ENCODE results near the gene C11orf86. TPM values are rescaled to one million over a fixed set of nuclear protein-coding genes. Genes with fewer than 3 reads are reported as not detected.

Gene C11orf86
- total and polyA plus RNA-seq, 2 of the 8 experiments (the other 6 are each of a cell fraction or from before 2014, with no cell fraction given): 0.91 to 0.97 TPM

DNA sequence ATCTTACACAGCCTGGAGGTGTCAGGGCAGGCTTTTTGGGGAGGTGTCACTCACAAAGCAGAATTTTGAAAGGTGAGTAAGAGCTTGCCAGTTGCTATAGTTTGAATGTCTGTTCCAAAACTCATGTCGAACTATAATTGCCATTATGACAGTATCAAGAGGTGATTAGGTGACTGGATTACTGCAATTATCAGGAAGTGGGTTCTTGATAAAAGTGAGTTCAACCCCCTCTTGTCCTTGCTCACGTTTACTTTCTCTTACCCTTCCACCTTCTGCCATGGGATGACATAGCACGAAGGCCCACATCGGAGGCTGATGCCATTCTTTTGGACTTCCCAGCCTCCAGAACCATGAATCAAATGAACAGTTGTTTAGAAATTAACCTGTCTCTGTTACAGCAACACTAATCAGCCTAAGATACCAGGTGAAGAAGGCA is 4.7 kb upstream of the C11orf86 start:
- Histone ChIP-seq H2AFZ (ENCODE audit: low read length) (no peak overlapping the region), H3K14ac (ENCODE audit: insufficient read length) (no peak overlapping the region), H3K79me2 (ENCODE audit: control insufficient read depth in 1 of 2, insufficient read depth in 2 of 2, low read length in 2 of 2) (no peaks in the 10 kb centered on the region), H3K18ac (ENCODE audit: extremely low read depth, low read length) (no peak overlapping the region), H3K4ac (replicated peaks; ENCODE audit: insufficient read length, low read depth, low read length) (no peak overlapping the region), H3K9ac (replicated peaks in 1 of 4; ENCODE audit: extremely low read depth in 1 of 4, low read depth in 3 of 4, low read length in 3 of 4) (no peak overlapping the region), H2BK15ac (ENCODE audit: low read length) (no peak overlapping the region; the same call in 1 of the 2 replicates), H2BK5ac (ENCODE audit: low read depth, low read length) (no peak overlapping the region), H3K23ac (ENCODE audit: insufficient read length) (no peak overlapping the region), H2BK20ac (ENCODE audit: low read length) (no peak overlapping the region), H3K23me2 (ENCODE audit: low read depth, low read length) (no peaks in the 10 kb centered on the region), H3K56ac (replicated peaks; ENCODE audit: insufficient read length, low read depth, low read length) (no peak overlapping the region), H2AK5ac (ENCODE audit: low read depth, low read length) (no peak overlapping the region), H3K27ac (ENCODE audit: low read depth, low read length) (no peak overlapping the region), H3K9me3 (ENCODE audit: insufficient read depth in 2 of 2, low read depth in 1 of 2, low read length in 1 of 2) (no peaks in the 10 kb centered on the region), H3K27me3 (replicated peaks in 1 of 4; ENCODE audit: control insufficient read depth in 3 of 4, extremely low read depth in 1 of 4, insufficient read depth in 3 of 4, low read length in 3 of 4) (no peaks in the 10 kb centered on the region), H2BK120ac (replicated peaks; ENCODE audit: low read depth, low read length) (no peak overlapping the region), H3K4me3 (ENCODE audit: extremely low read depth in 1 of 4, insufficient read depth in 2 of 4, low read depth in 3 of 4, low read length in 4 of 4) (no peak overlapping the region), H4K20me1 (replicated peaks in 1 of 2; ENCODE audit: control insufficient read depth in 1 of 2, insufficient read depth in 2 of 2, low read length in 2 of 2) (no peaks in the 10 kb centered on the region), H3K4me2 (ENCODE audit: insufficient read depth in 1 of 2, low read depth in 2 of 2, low read length in 2 of 2) (no peak overlapping the region), H4K5ac (ENCODE audit: insufficient read length, low read depth, low read length) (no peak overlapping the region), H4K91ac (replicated peaks; ENCODE audit: insufficient read length, low read length) (no peak overlapping the region), H2BK12ac (ENCODE audit: low read depth, low read length) (no peak overlapping the region), H3K4me1 (replicated peaks in 1 of 4; ENCODE audit: control insufficient read depth in 3 of 4, insufficient read depth in 4 of 4, low read length in 3 of 4) (peaks cover 0 to 3% (median 0%) of the 10 kb centered on the region in 4 experiments; a peak in 1 of 7 replicates), H3K36me3 (ENCODE audit: control insufficient read depth in 2 of 4, insufficient read depth in 4 of 4, low read length in 3 of 4) (no peaks in the 10 kb centered on the region), H3K79me1 (ENCODE audit: low read depth, low read length) (no peaks in the 10 kb centered on the region), H4K8ac (ENCODE audit: extremely low read depth, insufficient read depth, low read length) (no peak overlapping the region)
- FAIRE-seq (no peak), DNase-seq (ENCODE audit: low read depth in 1 of 2, low spot score in 2 of 2) (no peak)
- TF ChIP-seq SP2 (IDR thresholded peaks at IDR 0.05; ENCODE audit: low read length) (no peak), CHD1 (IDR thresholded peaks at IDR 0.05; ENCODE audit: low read depth, low read length) (no peak), NRF1 (IDR thresholded peaks at IDR 0.05; ENCODE audit: low read depth, low read length) (no peak)
- ChIA-PET CTCF (ENCODE audit: partially characterized antibody) (interaction anchor here (0.6 to 1.8 kb wide), 6 partner anchors 10 to 173 kb away, joined by 3 to 5 read pairs (median 4); no protein-coding TSS in a partner anchor), POLR2A (ENCODE audit: partially characterized antibody) (interaction anchor here (2.5 kb wide), 1 partner anchor 11 kb away, joined by 7 read pairs; the partner anchor contains the start of gene PC)
- 84% methylated on average over 4 of the region's 4 CpGs; no CpG with 5 or more reads in 1 of the 2 experiments for WGBS, 2 experiments (ENCODE audit: extremely low coverage in 1 of 2, insufficient coverage in 1 of 2, insufficient read length in 1 of 2, insufficient replicate concordance in 2 of 2, low coverage in 1 of 2, low lambda C conversion rate in 2 of 2, missing lambda C conversion rate in 1 of 2)
